GM18873 (cell line): Measurements from ENCODE around the gene SLC2A4RG.
"Not testable (repeated sequence)": the region's sequence is repeated elsewhere in the genome, so short reads cannot be mapped to it uniquely, and the experiment has no call there.

ENCODE experiments used
- ATAC-seq: cut with Tn5 transposase; IDR thresholded peaks from one replicate; pipeline ENCODE4 v1.9.1; 2021; ENCODE audit warnings: mild to moderate bottlenecking, moderate library complexity, moderate number of reproducible peaks; ENCODE audit not compliant: unreplicated experiment, low FRiP score

Gene SLC2A4RG

GRCh38 chr20:63709149-63709527 lies 30.4 kb upstream of the SLC2A4RG start:
- no peak for ATAC-seq

DNA sequence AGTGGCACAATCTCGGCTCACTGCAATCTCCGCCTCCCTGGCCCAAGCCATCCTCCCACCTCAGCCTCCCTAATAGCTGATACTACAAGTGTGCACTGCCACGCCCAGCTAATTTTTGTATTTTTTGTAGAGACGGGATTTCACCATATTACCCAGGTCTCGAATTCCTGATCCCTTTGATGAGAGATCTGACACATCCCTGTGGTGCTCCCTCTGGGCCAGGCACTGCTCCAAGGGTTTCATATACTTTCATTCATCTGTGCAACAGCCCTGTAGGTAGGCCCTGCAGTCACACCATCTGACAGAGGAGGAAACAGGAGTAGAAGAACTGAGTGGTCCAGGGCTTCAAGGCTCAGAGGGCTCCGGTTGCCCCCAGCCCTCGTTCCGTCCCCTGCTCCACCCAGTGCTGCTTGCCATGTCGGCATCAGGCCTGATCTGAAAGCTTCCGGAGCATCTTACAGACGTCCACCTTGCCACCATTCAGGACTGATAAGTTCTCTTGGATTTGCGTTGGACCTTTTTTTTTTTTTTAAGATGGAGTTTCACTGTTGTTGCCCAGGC lies 28.4 kb upstream of the SLC2A4RG start:
- no peak for ATAC-seq

DNA sequence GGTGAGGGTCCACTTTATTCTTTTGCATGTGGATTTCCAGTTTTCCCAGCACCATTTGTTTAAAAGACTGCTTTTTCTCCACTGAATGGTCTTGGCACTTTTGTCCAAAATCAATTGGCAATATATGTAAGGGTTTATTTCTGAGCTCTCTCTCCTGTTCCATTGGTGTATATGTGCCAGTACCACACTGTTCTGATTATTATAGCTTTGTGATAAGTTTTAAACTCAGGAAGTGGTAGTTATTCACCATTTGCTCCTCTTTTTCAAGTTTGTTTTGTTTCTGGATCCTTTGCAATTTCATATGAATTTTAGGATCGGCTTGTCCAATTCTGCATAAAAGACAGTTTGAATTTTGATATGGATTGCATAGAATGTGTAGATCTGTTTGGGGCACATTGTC lies 27.4 kb upstream of the SLC2A4RG start:
- no peak for ATAC-seq

GRCh38 chr20:63714858-63715257 lies 24.7 kb upstream of the SLC2A4RG start:
- ATAC-seq: no peak

DNA sequence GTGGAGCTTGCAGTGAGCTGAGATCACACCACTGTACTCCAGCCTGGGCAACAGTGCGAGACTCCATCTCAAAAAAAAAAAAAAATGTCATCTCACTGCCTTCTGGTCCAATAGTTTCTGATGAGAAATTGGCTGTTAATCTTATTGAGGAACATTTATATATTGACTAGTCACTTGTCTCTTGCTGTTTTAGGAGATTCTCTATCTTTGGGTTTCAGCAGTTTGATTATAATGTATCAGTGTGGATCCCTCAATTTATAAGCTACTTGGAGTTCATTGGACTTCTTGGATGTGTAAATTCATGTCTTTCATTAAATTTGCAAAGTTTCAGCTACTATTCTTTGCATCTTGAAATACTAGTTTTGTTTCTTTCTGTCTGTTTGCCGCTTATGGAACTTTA lies 20.6 kb upstream of the SLC2A4RG start:
- no peak for ATAC-seq

DNA sequence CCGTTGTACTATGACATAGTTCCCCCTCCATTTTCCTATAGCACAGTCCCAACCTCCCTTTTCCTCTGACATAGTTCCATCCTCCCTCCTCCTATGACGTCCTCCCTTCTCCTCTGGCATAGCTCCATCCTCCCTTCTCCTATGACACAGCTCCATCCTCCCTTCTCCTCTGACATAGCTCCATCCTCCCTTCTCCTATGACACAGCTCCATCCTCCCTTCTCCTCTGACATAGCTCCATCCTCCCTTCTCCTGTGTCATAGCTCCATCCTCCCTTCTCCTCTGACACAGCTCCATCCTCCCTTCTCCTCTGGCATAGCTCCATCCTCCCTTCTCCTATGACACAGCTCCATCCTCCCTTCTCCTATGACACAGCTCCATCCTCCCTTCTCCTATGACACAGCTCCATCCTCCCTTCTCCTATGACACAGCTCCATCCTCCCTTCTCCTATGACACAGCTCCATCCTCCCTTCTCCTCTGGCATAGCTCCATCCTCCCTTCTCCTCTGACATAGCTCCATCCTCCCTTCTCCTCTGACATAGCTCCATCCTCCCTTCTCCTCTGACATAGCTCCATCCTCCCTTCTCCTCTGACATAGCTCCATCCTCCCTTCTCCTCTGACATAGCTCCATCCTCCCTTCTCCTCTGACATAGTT lies 16.5 kb upstream of the SLC2A4RG start:
- ATAC-seq: not testable (repeated sequence)

GRCh38 chr20:63730189-63730733 lies 9.3 kb upstream of the SLC2A4RG start:
- ATAC-seq: not testable (repeated sequence)

GRCh38 chr20:63731410-63731809 lies 8.2 kb upstream of the SLC2A4RG start:
- no peak for ATAC-seq

DNA sequence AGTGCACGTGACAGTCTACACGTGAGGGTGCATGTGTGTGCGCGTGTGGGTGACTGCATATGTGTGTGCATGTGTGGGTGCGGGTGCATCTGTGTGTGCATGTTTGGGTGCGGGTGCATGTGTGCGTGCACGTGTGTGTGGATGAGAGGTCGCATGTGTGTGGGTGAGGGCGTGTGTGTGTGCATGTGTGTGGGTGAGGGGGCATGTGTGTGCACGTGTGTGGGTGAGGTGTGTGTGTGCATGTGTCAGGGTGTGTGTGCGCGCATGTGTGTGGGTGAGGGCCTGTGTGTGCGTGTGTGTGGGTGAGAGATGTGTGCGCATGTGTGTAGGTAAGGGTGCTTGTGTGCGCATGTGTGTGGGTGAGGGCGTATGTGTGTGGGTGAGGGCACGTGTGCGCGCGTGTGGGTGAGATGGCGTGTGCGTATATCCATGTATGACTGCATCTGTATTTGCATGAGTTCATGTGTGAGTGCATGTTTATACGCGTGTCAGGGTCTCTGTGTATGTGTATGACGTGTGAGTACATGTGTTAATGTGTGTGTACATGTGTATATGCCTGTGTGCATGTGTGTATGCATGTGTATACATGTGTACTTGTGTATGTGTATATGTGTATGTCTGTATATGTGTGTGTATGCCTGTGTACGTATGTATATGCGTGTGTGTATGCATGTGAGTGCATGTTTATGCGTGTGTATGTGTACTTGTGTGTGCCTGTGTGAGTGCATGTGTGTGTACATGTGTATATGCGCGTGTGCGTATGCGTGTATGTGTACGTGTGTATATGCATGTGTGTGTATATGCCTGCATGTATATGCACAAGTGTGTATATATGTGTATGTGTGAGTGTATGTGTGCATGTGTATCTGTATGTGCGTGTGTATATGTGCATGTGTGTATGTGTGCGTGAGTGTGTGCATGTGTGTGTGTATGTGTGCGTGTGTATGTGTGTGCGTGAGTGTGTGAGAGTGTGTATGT lies 7.2 kb upstream of the SLC2A4RG start:
- ATAC-seq: no peak

DNA sequence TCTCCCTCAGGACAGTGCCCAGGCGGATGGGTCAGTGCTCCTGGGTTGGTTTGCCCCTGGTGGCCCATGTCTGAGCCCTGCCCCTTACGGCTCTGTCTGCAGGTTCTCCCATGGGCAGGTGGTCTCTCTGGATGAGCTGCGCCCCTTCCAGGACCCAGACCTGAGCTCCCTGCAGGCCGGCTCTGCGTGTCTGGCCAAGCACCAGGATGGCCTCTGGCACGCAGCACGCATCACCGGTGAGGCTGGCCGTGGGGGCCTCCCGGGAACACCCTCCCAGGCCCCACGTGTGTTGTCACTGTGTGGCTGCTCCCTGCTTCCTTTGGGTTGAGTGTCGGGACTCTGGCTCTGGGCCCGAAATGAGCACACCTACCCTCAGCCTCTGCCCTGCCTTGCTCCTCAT lies 6.5 kb upstream of the SLC2A4RG start:
- ATAC-seq: no peak

DNA sequence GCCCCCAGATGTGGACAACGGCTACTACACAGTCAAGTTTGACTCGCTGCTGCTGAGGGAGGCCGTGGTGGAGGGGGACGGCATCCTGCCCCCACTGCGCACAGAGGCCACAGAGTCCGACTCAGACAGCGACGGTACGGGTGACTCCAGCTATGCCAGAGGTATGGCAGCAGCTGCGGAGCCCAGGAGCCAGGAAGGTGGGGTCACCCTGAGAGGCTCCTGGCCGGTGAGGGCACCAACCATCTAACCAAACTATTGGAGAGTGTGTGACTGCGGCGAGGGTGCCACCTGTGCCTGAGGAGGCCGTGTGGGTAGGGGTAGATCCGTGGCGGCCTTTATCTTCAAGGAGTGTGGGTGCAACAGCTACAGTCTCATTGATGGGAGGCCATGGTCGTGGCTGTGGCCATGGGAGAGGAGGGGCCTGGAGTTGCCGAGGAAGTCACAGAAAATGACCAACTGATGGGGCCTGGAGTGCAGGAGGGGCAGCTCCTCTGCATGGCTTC lies 5.9 kb upstream of the SLC2A4RG start:
- no peak for ATAC-seq

DNA sequence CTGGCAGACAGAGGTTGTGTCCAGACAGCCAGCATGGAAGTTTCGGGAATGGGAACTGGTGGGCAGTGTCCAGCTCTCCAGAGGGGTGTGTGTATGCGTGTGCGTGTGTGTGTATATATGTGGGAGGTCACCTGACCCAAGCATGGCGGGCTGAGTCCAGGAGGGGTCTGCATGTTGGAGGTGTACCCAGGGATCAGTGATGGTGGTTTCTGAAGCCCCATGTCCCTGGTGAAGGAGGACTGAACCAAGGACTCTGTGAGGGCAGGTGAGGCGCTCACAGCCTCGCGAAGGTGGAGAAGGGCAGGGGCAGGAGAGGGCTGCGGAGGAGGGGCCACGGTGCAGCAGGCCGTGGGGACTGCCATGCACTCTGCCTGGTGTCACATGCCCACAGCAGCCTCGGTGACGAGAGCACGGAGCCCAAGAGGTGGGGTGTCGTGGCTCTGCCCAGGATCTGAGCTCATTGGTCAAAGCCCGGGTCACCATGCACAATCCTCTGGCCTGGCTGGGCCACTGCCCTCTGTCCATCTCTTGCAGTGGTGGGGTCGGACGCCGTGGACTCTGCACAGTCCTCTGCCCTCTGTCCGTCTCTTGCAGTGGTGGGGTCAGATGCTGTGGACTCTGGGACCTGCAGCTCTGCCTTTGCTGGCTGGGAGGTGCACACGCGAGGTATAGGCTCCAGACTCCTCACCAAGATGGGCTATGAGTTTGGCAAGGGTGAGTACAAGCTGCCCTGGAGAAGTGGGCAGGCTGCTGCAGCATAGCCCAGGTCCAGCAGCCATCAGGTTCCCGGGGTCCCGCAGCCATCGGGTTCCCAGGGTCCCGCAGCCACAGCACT lies 5.2 kb upstream of the SLC2A4RG start:
- no peak for ATAC-seq

GRCh38 chr20:63734946-63735858 lies 4.4 kb upstream of the SLC2A4RG start:
- ATAC-seq: no peak

DNA sequence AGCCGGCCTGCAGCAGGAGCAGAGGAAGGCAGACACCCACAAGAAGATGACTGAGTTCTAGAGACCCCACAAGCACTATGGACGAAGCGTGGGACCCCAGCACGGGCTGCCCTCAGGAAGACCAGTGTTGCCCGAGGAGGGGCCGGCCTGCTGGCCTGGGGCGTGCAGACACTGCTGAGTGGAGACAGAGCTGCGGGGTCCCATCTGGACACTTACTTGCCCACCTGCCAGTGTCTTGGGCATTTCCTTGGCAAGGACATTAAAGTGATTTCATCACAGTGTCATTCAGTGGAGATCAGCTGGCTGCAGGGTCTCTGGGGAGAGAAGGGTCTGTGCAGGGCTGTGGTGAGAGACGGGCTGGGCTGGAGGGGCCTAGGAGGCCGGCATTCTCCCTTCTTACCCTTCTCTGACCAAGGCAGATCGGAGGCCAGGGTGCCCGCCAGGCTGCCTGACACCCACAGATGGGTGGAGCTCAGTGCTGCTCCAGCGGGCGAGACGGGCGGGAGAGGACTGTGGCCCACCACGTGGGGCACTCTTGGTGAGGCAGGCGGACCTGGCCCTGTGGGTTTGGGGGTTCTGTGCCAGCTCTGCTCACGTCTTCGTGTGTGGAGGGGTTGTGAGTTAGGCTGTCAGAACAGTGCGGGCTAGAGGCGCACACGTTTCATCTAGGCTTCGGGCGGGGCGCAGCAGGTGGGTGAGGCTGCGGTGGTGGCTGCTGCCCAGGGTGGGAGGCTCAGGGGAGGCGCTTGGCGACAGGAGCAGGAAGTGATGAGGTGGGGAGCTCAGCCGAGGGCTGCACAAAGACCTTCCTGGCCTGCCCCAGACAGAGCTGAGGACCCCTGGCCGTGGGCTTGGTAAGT lies 3.5 kb upstream of the SLC2A4RG start, which contains the start of gene LIME1:
LIME1 (plus strand) TSS at position 806 of the 860 bp plus-strand sequence. CDS start 886 bp downstream, outside the sequence.
- ATAC-seq: no peak

GRCh38 chr20:63736893-63737694 lies 2.5 kb upstream of the SLC2A4RG start:
- ATAC-seq: no peak

GRCh38 chr20:63737695-63737944 lies 2.0 kb upstream of the SLC2A4RG start:
- no peak for ATAC-seq

DNA sequence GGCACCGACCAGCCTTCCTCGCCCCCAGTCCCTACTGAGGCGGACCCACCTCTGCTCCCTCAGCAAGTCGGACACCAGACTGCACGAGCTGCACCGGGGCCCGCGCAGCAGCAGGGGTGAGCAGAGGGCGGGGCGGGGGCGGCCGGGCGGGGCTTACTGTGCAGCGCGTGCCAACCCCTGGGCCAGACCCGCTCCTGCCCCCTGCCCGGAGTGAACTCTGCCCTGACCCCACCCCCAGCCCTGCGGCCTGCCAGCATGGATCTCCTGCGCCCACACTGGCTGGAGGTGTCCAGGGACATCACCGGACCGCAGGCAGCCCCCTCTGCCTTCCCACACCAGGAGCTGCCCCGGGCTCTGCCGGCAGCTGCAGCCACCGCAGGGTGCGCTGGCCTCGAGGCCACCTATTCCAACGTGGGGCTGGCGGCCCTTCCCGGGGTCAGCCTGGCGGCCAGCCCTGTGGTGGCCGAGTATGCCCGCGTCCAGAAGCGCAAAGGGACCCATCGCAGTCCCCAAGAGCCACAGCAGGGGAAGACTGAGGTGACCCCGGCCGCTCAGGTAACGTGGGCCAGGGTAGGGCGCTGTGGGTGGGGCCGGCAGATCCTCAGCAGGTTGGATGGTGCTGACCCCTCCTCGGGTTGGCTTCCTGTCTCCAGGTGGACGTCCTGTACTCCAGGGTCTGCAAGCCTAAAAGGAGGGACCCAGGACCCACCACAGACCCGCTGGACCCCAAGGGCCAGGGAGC lies 1.5 kb upstream of the SLC2A4RG start:
- ATAC-seq: no peak
